GM19452 (cell line): ENCODE measurements around the gene TMCO4.

Experiments
- ATAC-seq: cut with Tn5 transposase; IDR thresholded peaks from one replicate; pipeline ENCODE4 v1.9.1; 2021; ENCODE audit not compliant: unreplicated experiment

Gene TMCO4

GRCh38 chr1:19750882-19751276 is 48.8 kb downstream of the TMCO4 start:
- ATAC-seq: no peak

GRCh38 chr1:19750101-19750881 is 49.4 kb downstream of the TMCO4 start:
- ATAC-seq: no peak

GRCh38 chr1:19749685-19750084 is 50.0 kb downstream of the TMCO4 start:
- ATAC-seq: no peak

GRCh38 chr1:19747761-19748160 is 52.0 kb downstream of the TMCO4 start:
- ATAC-seq: no peak

GRCh38 chr1:19744886-19745285 is 54.8 kb downstream of the TMCO4 start:
- no peak for ATAC-seq

GRCh38 chr1:19744335-19744743 is 55.4 kb downstream of the TMCO4 start:
- no peak for ATAC-seq

- ATAC-seq: no peak
Observed at GRCh38 chr1:19743793-19744192, 55.9 kb downstream of the TMCO4 start.

GRCh38 chr1:19743180-19743579 is 56.5 kb downstream of the TMCO4 start:
- ATAC-seq: no peak

- ATAC-seq: no peak
Observed at GRCh38 chr1:19739628-19740027, 60.1 kb downstream of the TMCO4 start.

- ATAC-seq: no peak
Observed at GRCh38 chr1:19738669-19739068, 61.0 kb downstream of the TMCO4 start.

GRCh38 chr1:19738076-19738475 is 61.6 kb downstream of the TMCO4 start:
- no peak for ATAC-seq

GRCh38 chr1:19737104-19737825 is 62.5 kb downstream of the TMCO4 start:
- ATAC-seq: no peak

- no peak for ATAC-seq
Observed at GRCh38 chr1:19735440-19736127, 64.1 kb downstream of the TMCO4 start.

GRCh38 chr1:19734472-19734999 is 65.2 kb downstream of the TMCO4 start:
- ATAC-seq: no peak

- no peak for ATAC-seq
Observed at GRCh38 chr1:19734056-19734455, 65.7 kb downstream of the TMCO4 start.

- no peak for ATAC-seq
Observed at GRCh38 chr1:19733615-19734014, 66.1 kb downstream of the TMCO4 start.

- no peak for ATAC-seq
Observed at GRCh38 chr1:19731311-19731821, 68.3 kb downstream of the TMCO4 start.

- ATAC-seq: no peak
Observed at GRCh38 chr1:19730793-19731192, 68.9 kb downstream of the TMCO4 start.

GRCh38 chr1:19730232-19730631 is 69.5 kb downstream of the TMCO4 start:
- no peak for ATAC-seq

- no peak for ATAC-seq
Observed at GRCh38 chr1:19728413-19729145, 71.1 kb downstream of the TMCO4 start.

- no peak for ATAC-seq
Observed at GRCh38 chr1:19725606-19726005, 74.1 kb downstream of the TMCO4 start.
